IMR-90 (cell line): Measurements from ENCODE around the gene PLCB3. TPM values are rescaled to one million over a fixed set of nuclear protein-coding genes. Genes with fewer than 3 reads are reported as not detected.

Experiments
- ATAC-seq: fragments of 200-7000 bp; cut with Tn5 transposase; 2 replicates; pipeline ENCODE4 v1.9.1; 2020; ENCODE audit warnings: low read depth, mild to moderate bottlenecking, moderate library complexity
- BruUV-seq: library from RNA; stranded (reverse); fragments of 400-500 nt; replicated peaks from 2 replicates; lab custom pipeline; 2021; lab: Mats Ljungman, UMichigan
- CTCF ChIA-PET: fragments of 300-600 bp; formaldehyde crosslinking; extraction: SDS; loops from one replicate; lab custom pipeline; 2021; ENCODE audit warnings: antibody characterized with exemption; lab: Yijun Ruan, JAX
- POLR2A ChIA-PET: fragments of 300-600 bp; sonication (Branson Sonifier 250); formaldehyde crosslinking; loops from one replicate; lab custom pipeline; 2022; ENCODE audit warnings: antibody characterized with exemption; ENCODE audit not compliant: unreplicated experiment; lab: Charles Lee
- DNase-seq: peaks from one replicate; pipeline ENCODE4 v3.0.0; 2013
- H2AFZ ChIP-seq: replicated peaks from 2 replicates; pipeline ENCODE3; 2013; ENCODE audit warnings: low read length, mild to moderate bottlenecking; ENCODE audit not compliant: poor library complexity
- H2AK5ac ChIP-seq: 2 replicates; pipeline ENCODE4 v1.6.1; 2013; ENCODE audit warnings: low read depth, low read length, inconsistent platforms
- H2AK9ac ChIP-seq: replicated peaks from 2 replicates; pipeline ENCODE3; 2013; ENCODE audit warnings: mild to moderate bottlenecking, low read depth, low read length, moderate library complexity; ENCODE audit not compliant: poor library complexity
- H2BK120ac ChIP-seq: 2 replicates; pipeline ENCODE4 v1.6.1; 2013; ENCODE audit warnings: low read depth, low read length, inconsistent platforms
- H2BK15ac ChIP-seq: 3 replicates; pipeline ENCODE4 v1.6.1; 2013; ENCODE audit warnings: low read depth, low read length, inconsistent platforms
- H2BK20ac ChIP-seq: 2 replicates; pipeline ENCODE4 v1.6.1; 2013; ENCODE audit warnings: low read depth, mild to moderate bottlenecking, inconsistent platforms, low read length, moderate library complexity
- H2BK5ac ChIP-seq: 2 replicates; pipeline ENCODE4 v1.6.1; 2013; ENCODE audit warnings: mild to moderate bottlenecking, low read depth, low read length, inconsistent platforms; ENCODE audit not compliant: poor library complexity, severe bottlenecking
- H3K14ac ChIP-seq: replicated peaks from 2 replicates; pipeline ENCODE4 v1.6.1; 2013; ENCODE audit warnings: low read depth, low read length, inconsistent platforms
- H3K18ac ChIP-seq: 2 replicates; pipeline ENCODE4 v1.6.1; 2013; ENCODE audit warnings: low read depth, low read length, control low read depth
- H3K23ac ChIP-seq: 2 replicates; pipeline ENCODE4 v1.6.1; 2013; ENCODE audit warnings: low read depth, low read length, inconsistent platforms
- H3K27ac ChIP-seq: 2 replicates; pipeline ENCODE4 v1.5.1; 2013; ENCODE audit warnings: mild to moderate bottlenecking, control low read depth, low read length; ENCODE audit not compliant: insufficient read depth
- H3K27me3 ChIP-seq: 2 replicates; pipeline ENCODE4 v1.6.1; 2013; ENCODE audit warnings: low read length; ENCODE audit not compliant: control insufficient read depth, insufficient read depth
- H3K36me3 ChIP-seq: 2 replicates; pipeline ENCODE4 v1.6.1; 2013; ENCODE audit warnings: low read length, mixed read lengths; ENCODE audit not compliant: control insufficient read depth, insufficient read depth
- H3K4ac ChIP-seq: 2 replicates; pipeline ENCODE4 v1.6.1; 2013; ENCODE audit warnings: low read depth, low read length, inconsistent platforms
- H3K4me1 ChIP-seq: 2 replicates; pipeline ENCODE4 v1.6.1; 2013; ENCODE audit warnings: low read length, mixed read lengths; ENCODE audit not compliant: control insufficient read depth, insufficient read depth
- H3K4me2 ChIP-seq: 2 replicates; pipeline ENCODE4 v1.6.1; 2013; ENCODE audit warnings: low read depth, mild to moderate bottlenecking, control low read depth, low read length, moderate library complexity
- H3K4me3 ChIP-seq: 2 replicates; pipeline ENCODE4 v1.5.1; 2013; ENCODE audit warnings: low read depth, mild to moderate bottlenecking, control low read depth, low read length, moderate library complexity; ENCODE audit not compliant: insufficient read depth
- H3K56ac ChIP-seq: 2 replicates; pipeline ENCODE4 v1.6.1; 2013; ENCODE audit warnings: low read length, inconsistent platforms; ENCODE audit not compliant: insufficient read depth; ENCODE audit errors: extremely low read depth
- H3K79me1 ChIP-seq, 2 experiments: 2 replicates each; pipeline ENCODE4 v1.6.1; 2013; ENCODE audit warnings: low read length in 2 of 2, inconsistent platforms in 1 of 2, low read depth in 1 of 2
- H3K9ac ChIP-seq: 2 replicates; pipeline ENCODE4 v1.6.1; 2013; ENCODE audit warnings: low read depth, low read length, control low read depth
- H3K9me1 ChIP-seq: 2 replicates; pipeline ENCODE4 v1.6.1; 2013; ENCODE audit warnings: low read length, inconsistent platforms; ENCODE audit not compliant: insufficient read depth
- H3K9me3 ChIP-seq: 2 replicates; pipeline ENCODE4 v1.6.1; 2013; ENCODE audit warnings: low read length; ENCODE audit not compliant: control insufficient read depth, insufficient read depth
- H4K20me1 ChIP-seq: 2 replicates; pipeline ENCODE4 v1.6.1; 2013; ENCODE audit warnings: low read length, inconsistent platforms; ENCODE audit not compliant: insufficient read depth
- H4K5ac ChIP-seq: 2 replicates; pipeline ENCODE4 v1.6.1; 2013; ENCODE audit warnings: mild to moderate bottlenecking, low read depth, low read length, control low read depth
- H4K8ac ChIP-seq, 2 experiments: 2 replicates each; pipeline ENCODE4 v1.6.1; 2013; ENCODE audit warnings: low read depth in 2 of 2, low read length in 2 of 2, control low read depth in 1 of 2, inconsistent platforms in 1 of 2
- H4K91ac ChIP-seq: 2 replicates; pipeline ENCODE4 v1.6.1; 2013; ENCODE audit warnings: low read depth, low read length, inconsistent platforms; ENCODE audit not compliant: insufficient read depth
- BHLHE40 ChIP-seq: fragments of 150-350 bp; IDR thresholded peaks from 2 replicates; pipeline ENCODE4 v1.6.1; 2016; ENCODE audit warnings: mild to moderate bottlenecking, low read depth, low read length
- CEBPB ChIP-seq: IDR thresholded peaks from 2 replicates; pipeline ENCODE4 v1.6.1; 2012; ENCODE audit warnings: low read depth, low read length, improper control_type of control experiment
- FOS ChIP-seq: fragments of 150-350 bp; IDR thresholded peaks from 2 replicates; pipeline ENCODE4 v1.6.1; 2016; ENCODE audit warnings: low read depth, low read length
- MAFK ChIP-seq: IDR thresholded peaks from 2 replicates; pipeline ENCODE4 v1.6.1; 2012; ENCODE audit warnings: low read depth, low read length, improper control_type of control experiment
- MXI1 ChIP-seq: IDR thresholded peaks from 2 replicates; pipeline ENCODE4 v1.6.1; 2012; ENCODE audit warnings: low read depth, mild to moderate bottlenecking, low read length, moderate library complexity, borderline replicate concordance
- NFE2L2 ChIP-seq: fragments of 150-350 bp; IDR thresholded peaks from 2 replicates; pipeline ENCODE4 v1.6.1; 2016; ENCODE audit warnings: low read depth, mild to moderate bottlenecking, low read length
- POLR2A ChIP-seq: IDR thresholded peaks from 2 replicates; pipeline ENCODE4 v1.6.1; 2012; ENCODE audit warnings: mild to moderate bottlenecking, low read depth, low read length
- RAD21 ChIP-seq: IDR thresholded peaks from 2 replicates; pipeline ENCODE4 v1.6.1; 2012; ENCODE audit warnings: low read length, improper control_type of control experiment
- RCOR1 ChIP-seq: IDR thresholded peaks from 2 replicates; pipeline ENCODE4 v1.6.1; 2012; ENCODE audit warnings: mild to moderate bottlenecking, low read length, improper control_type of control experiment; ENCODE audit not compliant: insufficient replicate concordance
- RFX5 ChIP-seq: IDR thresholded peaks from 2 replicates; pipeline ENCODE4 v1.8.0; 2012; ENCODE audit warnings: low read depth, mild to moderate bottlenecking, low read length, moderate library complexity
- SMC3 ChIP-seq: fragments of 150-350 bp; IDR thresholded peaks from 2 replicates; pipeline ENCODE4 v1.6.1; 2016; ENCODE audit warnings: low read depth, mild to moderate bottlenecking, antibody characterized with exemption, low read length, moderate library complexity
- WGBS, 2 experiments: methylation state at CpG; one replicate each; pipeline versions ENCODE4 v1.1.5 to v1.1.7; 2013; ENCODE audit warnings: missing lambda C conversion rate in 2 of 2; ENCODE audit not compliant: insufficient read length in 1 of 2; ENCODE audit errors: extremely low coverage in 2 of 2; 5-methylcytosine and 5-hydroxymethylcytosine counted together
- dilution Hi-C: fragments of 300-500 bp; cut with HindIII; formaldehyde crosslinking; loops from one replicate; pipeline ENCODE4 v1.14.3; 2018; ENCODE audit warnings: low sequenced_read_pairs; ENCODE audit not compliant: unreplicated experiment
- in situ Hi-C: fragments of 300-500 bp; cut with MboI; formaldehyde crosslinking; loops from 3 replicates; pipeline ENCODE4 v1.14.3; 2019; ENCODE audit warnings: low sequenced_read_pairs, inconsistent platforms, mixed read lengths
- intact Hi-C: fragments of 100-400 bp; cut with micrococcal nuclease; formaldehyde crosslinking; loops from 2 replicates; pipeline ENCODE4 v1.10.0; 2022
- polyA plus RNA-seq, 3 experiments: library from polyadenylated mRNA; depleted of rRNA; stranded (reverse); fragments of >200 nt; gene quantifications; 2 replicates each; pipeline ENCODE4 v1.2.3, GENCODE V29; 2012; ENCODE audit warnings: low replicate concordance in 1 of 3
- total RNA-seq: library from RNA; depleted of rRNA; stranded (reverse); fragments of >200 nt; gene quantifications from 2 replicates; pipeline ENCODE4 v1.2.3, GENCODE V29; 2012
- TF ChIP-seq, protein P1 (sequence below): fragments of 150-350 bp; IDR thresholded peaks from 2 replicates; pipeline ENCODE4 v1.6.1; 2017; ENCODE audit warnings: mild to moderate bottlenecking, antibody characterized with exemption, low read length, low read depth
- TF ChIP-seq, protein P2 (sequence below): fragments of 150-350 bp; IDR thresholded peaks from 2 replicates; pipeline ENCODE4 v1.6.1; 2016; ENCODE audit warnings: low read depth, mild to moderate bottlenecking, low read length, moderate library complexity, borderline replicate concordance
- TF ChIP-seq, protein P3 (sequence below): conservative IDR thresholded peaks from 2 replicates; pipeline ENCODE4 v1.5.1; 2012; ENCODE audit warnings: mild to moderate bottlenecking, low read depth, low read length, improper control_type of control experiment

Gene PLCB3
- total and polyA plus RNA-seq, 2 of the 4 experiments (the other 2 are of a cell fraction), result 23.9 to 24.9 TPM

DNA sequence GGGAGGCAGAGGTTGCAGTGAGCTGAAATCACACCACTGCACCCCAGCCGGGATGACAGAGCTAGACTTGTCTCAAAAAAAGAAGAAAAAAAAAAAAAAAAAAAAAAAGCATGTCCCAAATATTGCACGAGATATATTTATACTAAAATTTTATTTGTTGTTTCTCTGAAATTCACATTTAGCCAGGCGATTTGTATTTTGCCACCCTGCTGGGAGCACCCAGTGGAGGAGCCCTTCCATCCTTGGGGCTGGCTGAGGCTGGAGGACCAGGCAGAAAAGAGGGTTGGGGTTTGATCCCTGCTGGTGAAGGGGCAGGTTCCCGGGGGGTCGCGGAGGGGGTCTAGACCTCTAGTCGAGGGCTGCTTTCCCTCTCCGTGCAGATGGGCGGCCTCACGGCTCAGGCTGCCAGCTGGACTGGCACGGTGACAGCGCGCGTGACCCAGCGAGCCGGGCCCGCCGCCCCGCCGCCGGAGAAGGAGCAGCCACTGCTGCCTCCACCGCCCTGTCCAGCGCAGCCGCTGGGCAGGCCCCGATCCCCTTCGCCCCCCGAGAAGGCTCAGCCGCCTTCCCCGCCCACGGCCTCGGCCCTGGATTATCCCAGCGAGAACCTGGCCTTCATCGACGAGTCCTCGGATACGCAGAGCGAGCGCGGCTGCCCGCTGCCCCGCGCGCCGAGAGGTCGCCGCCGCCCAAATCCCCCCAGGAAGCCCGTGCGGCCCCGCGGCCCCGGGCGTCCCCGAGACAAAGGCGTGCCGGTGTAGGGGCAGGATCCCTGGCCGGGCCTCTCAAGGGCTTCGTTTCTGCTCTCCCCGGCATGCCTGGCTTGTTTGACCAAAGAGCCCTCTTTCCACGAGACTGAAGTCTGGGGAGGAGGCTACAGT is 47.9 kb downstream of the PLCB3 start:
- intact Hi-C loops, result no loop called here
- peak overlapping the region; percentile 78 for H2AFZ ChIP-seq
- TF ChIP-seq RCOR1 (no peak), FOS (no peak), MXI1 (no peak), RFX5 (no peak), NFE2L2 (no peak), MAFK (no peak), RAD21 (no peak), BHLHE40 (no peak), CEBPB (no peak), POLR2A (no peak), SMC3 (no peak)
- TF ChIP-seq, protein P1, sequence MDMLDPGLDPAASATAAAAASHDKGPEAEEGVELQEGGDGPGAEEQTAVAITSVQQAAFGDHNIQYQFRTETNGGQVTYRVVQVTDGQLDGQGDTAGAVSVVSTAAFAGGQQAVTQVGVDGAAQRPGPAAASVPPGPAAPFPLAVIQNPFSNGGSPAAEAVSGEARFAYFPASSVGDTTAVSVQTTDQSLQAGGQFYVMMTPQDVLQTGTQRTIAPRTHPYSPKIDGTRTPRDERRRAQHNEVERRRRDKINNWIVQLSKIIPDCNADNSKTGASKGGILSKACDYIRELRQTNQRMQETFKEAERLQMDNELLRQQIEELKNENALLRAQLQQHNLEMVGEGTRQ, result no peak
- TF ChIP-seq, protein P2, sequence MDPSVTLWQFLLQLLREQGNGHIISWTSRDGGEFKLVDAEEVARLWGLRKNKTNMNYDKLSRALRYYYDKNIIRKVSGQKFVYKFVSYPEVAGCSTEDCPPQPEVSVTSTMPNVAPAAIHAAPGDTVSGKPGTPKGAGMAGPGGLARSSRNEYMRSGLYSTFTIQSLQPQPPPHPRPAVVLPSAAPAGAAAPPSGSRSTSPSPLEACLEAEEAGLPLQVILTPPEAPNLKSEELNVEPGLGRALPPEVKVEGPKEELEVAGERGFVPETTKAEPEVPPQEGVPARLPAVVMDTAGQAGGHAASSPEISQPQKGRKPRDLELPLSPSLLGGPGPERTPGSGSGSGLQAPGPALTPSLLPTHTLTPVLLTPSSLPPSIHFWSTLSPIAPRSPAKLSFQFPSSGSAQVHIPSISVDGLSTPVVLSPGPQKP, result no peak
- TF ChIP-seq, protein P3, sequence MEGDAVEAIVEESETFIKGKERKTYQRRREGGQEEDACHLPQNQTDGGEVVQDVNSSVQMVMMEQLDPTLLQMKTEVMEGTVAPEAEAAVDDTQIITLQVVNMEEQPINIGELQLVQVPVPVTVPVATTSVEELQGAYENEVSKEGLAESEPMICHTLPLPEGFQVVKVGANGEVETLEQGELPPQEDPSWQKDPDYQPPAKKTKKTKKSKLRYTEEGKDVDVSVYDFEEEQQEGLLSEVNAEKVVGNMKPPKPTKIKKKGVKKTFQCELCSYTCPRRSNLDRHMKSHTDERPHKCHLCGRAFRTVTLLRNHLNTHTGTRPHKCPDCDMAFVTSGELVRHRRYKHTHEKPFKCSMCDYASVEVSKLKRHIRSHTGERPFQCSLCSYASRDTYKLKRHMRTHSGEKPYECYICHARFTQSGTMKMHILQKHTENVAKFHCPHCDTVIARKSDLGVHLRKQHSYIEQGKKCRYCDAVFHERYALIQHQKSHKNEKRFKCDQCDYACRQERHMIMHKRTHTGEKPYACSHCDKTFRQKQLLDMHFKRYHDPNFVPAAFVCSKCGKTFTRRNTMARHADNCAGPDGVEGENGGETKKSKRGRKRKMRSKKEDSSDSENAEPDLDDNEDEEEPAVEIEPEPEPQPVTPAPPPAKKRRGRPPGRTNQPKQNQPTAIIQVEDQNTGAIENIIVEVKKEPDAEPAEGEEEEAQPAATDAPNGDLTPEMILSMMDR, result no peak

More for the DNA sequence above, 47.9 kb downstream of the PLCB3 start:
- 5% methylated on average over 46 of the region's 60 CpGs; no CpG with 5 or more reads in 1 of the 2 experiments for WGBS, 2 experiments
- Histone ChIP-seq H2BK5ac (no peak overlapping the region), H3K9me3 (no peaks in the 10 kb centered on the region), H2AK5ac (no peak overlapping the region), H3K4me1 (peaks cover 7% of the 10 kb centered on the region), H2BK120ac (no peak overlapping the region), H4K20me1 (peaks cover 5% of the 10 kb centered on the region; the same call in 1 of the 2 replicates), H3K27ac (no peak overlapping the region), H3K14ac (no peak overlapping the region), H3K79me1 (no peaks in the 10 kb centered on the region), H3K27me3 (peaks cover 65% of the 10 kb centered on the region), H4K91ac (no peak overlapping the region), H2BK20ac (no peak overlapping the region), H3K4ac (no peak overlapping the region), H3K9ac (no peak overlapping the region), H3K56ac (no peak overlapping the region), H3K4me2 (peak overlapping the region; percentile 18; the same call in 1 of the 2 replicates), H4K5ac (no peak overlapping the region), H3K36me3 (no peaks in the 10 kb centered on the region), H3K9me1 (no peaks in the 10 kb centered on the region), H2BK15ac (no peak overlapping the region), H3K18ac (no peak overlapping the region), H4K8ac (no peak overlapping the region), H2AK9ac (no peak overlapping the region), H3K23ac (no peak overlapping the region), H3K4me3 (peak overlapping the region; percentile 7; the same call in 1 of the 2 replicates)
- ChIA-PET CTCF (no interaction called here), POLR2A (no interaction called here)
- in situ Hi-C loops, result no loop called here
- dilution Hi-C loops, result no loop called here
- no TSS peak for BruUV-seq
- ATAC-seq (peak; percentile 14; the same call in 1 of the 2 replicates), DNase-seq (no peak)
